HepG2 (cell line): ENCODE measurements around the gene LGR6. TPM values are rescaled to one million over a fixed set of nuclear protein-coding genes. Genes with fewer than 3 reads are reported as not detected.
A peak's percentile ranks its signal among the peaks of the same experiment; 100 is the strongest.

Experiments used
- ATF6 ChIP-seq: sonication (generic); formaldehyde crosslinking; conservative IDR thresholded peaks from 2 replicates; pipeline ENCODE4 v1.4.0; 2020; ENCODE audit warnings: missing genetic modification reagents
- CREBL2 ChIP-seq: sonication (generic); formaldehyde crosslinking; IDR thresholded peaks from 2 replicates; pipeline ENCODE4 v1.8.1; 2023; ENCODE audit warnings: missing genetic modification reagents, mild to moderate bottlenecking, borderline replicate concordance
- DBP ChIP-seq: sonication (generic); formaldehyde crosslinking; IDR thresholded peaks from 2 replicates; pipeline ENCODE4 v1.4.0; 2020; ENCODE audit warnings: missing genetic modification reagents; ENCODE audit errors: not compliant biosample characterization
- FOSL2 ChIP-seq: sonication (generic); formaldehyde crosslinking; IDR thresholded peaks from 2 replicates; pipeline ENCODE4 v1.4.0; 2020; ENCODE audit warnings: missing genetic modification reagents
- FOXP4 ChIP-seq: sonication (generic); formaldehyde crosslinking; IDR thresholded peaks from 2 replicates; pipeline ENCODE4 v1.4.0; 2020; ENCODE audit warnings: missing genetic modification reagents
- HHEX ChIP-seq: IDR thresholded peaks from 2 replicates; pipeline ENCODE4 v1.6.1; 2016; ENCODE audit warnings: control low read depth
- KAT7 ChIP-seq: IDR thresholded peaks from 2 replicates; pipeline ENCODE4 v1.6.1; 2018; ENCODE audit warnings: borderline replicate concordance, missing compliant biosample characterization
- MAFF ChIP-seq: IDR thresholded peaks from 2 replicates; pipeline ENCODE4 v1.6.1; 2011; ENCODE audit warnings: low read depth, low read length, improper control_type of control experiment
- MXI1 ChIP-seq: IDR thresholded peaks from 3 replicates; pipeline ENCODE4 v1.6.1; 2012; ENCODE audit warnings: low read depth, low read length, inconsistent platforms, borderline replicate concordance
- NFATC3 ChIP-seq: sonication (generic); formaldehyde crosslinking; IDR thresholded peaks from 2 replicates; pipeline ENCODE4 v1.5.1; 2020; ENCODE audit warnings: mild to moderate bottlenecking, missing genetic modification reagents
- NFRKB ChIP-seq: fragments of 450-650 bp; IDR thresholded peaks from 2 replicates; pipeline ENCODE4 v1.6.1; 2017
- NPAS2 ChIP-seq: sonication (generic); formaldehyde crosslinking; IDR thresholded peaks from 2 replicates; pipeline ENCODE4 v1.8.0; 2022; ENCODE audit warnings: mild to moderate bottlenecking, missing genetic modification reagents, borderline replicate concordance
- PHF8 ChIP-seq: sonication (generic); formaldehyde crosslinking; IDR thresholded peaks from 2 replicates; pipeline ENCODE4 v1.5.0; 2020; ENCODE audit warnings: missing genetic modification reagents
- PPARG ChIP-seq: conservative IDR thresholded peaks from 2 replicates; pipeline ENCODE4 v1.6.1; 2016; ENCODE audit warnings: missing biosample characterization, missing genetic modification reagents
- RNF2 ChIP-seq: fragments of 450-650 bp; conservative IDR thresholded peaks from 2 replicates; pipeline ENCODE4 v1.6.1; 2016; ENCODE audit warnings: low read depth
- STAG1 ChIP-seq: sonication (generic); formaldehyde crosslinking; IDR thresholded peaks from 2 replicates; pipeline ENCODE4 v1.4.0; 2020; ENCODE audit warnings: missing genetic modification reagents
- U2AF2 ChIP-seq: fragments of 200-400 bp; formaldehyde crosslinking; IDR thresholded peaks from 2 replicates; pipeline ENCODE4 v1.6.1; 2017; ENCODE audit warnings: low read depth, mild to moderate bottlenecking, low read length
- ZBTB3 ChIP-seq: sonication (generic); formaldehyde crosslinking; IDR thresholded peaks from 2 replicates; pipeline ENCODE4 v1.4.0; 2020; ENCODE audit warnings: low read depth, mild to moderate bottlenecking, moderate library complexity, missing genetic modification reagents, borderline replicate concordance
- ZFP41 ChIP-seq: sonication (generic); formaldehyde crosslinking; IDR thresholded peaks from 2 replicates; pipeline ENCODE4 v1.4.0; 2020; ENCODE audit warnings: mild to moderate bottlenecking, missing genetic modification reagents, borderline replicate concordance
- ZNF281 ChIP-seq: sonication (generic); formaldehyde crosslinking; IDR thresholded peaks from 2 replicates; pipeline ENCODE4 v1.4.0; 2020; ENCODE audit warnings: missing genetic modification reagents, borderline replicate concordance
- ZNF382 ChIP-seq: sonication (generic); formaldehyde crosslinking; IDR thresholded peaks from 2 replicates; pipeline ENCODE4 v1.5.0; 2020; ENCODE audit warnings: missing genetic modification reagents, mild to moderate bottlenecking, borderline replicate concordance
- ZNF572 ChIP-seq: sonication (generic); formaldehyde crosslinking; IDR thresholded peaks from 2 replicates; pipeline ENCODE4 v1.5.1; 2020; ENCODE audit warnings: mild to moderate bottlenecking, missing genetic modification reagents
- ZNF790 ChIP-seq: sonication (generic); formaldehyde crosslinking; IDR thresholded peaks from 2 replicates; pipeline ENCODE4 v1.8.0; 2022; ENCODE audit warnings: missing genetic modification reagents, mild to moderate bottlenecking, borderline replicate concordance
- polyA plus RNA-seq, 8 experiments: library from polyadenylated mRNA; depleted of rRNA in 3 of 8; stranded (reverse) in 7 of 8; unstranded in 1 of 8; fragments of >200 nt; fragmentation: Illumina TruSeq in 4 of 8; extraction: Trizol in 4 of 8; gene quantifications; 2 replicates each; pipeline versions ENCODE4 v1.2.1 to v1.2.3, GENCODE V29; 2011 to 2016; ENCODE audit warnings: low read depth in 4 of 8, missing spikeins in 1 of 8, mixed read lengths in 1 of 8; ENCODE audit not compliant: insufficient read depth in 1 of 8
- total RNA-seq, 5 experiments: library from RNA; depleted of rRNA; stranded (reverse); fragments of >200 nt; fragmentation: Illumina TruSeq; extraction: Trizol; gene quantifications; 2 replicates each; pipeline ENCODE4 v1.2.3, GENCODE V29; 2016; ENCODE audit warnings: low read depth in 1 of 5

LGR6 gene
- total and polyA plus RNA-seq, 2 of the 13 experiments (the other 11 are each of a cell fraction or from before 2014, with no cell fraction given) = 0.07 TPM; not detected in 1

GRCh38 chr1:202189001-202189790, 4.4 kb upstream of the LGR6 start (continued):
- TF ChIP-seq RNF2 (no peak), PHF8 (peak; percentile 35; the same call in 1 of the 2 replicates), ZNF790 (CRISPR knock-in tag) (no peak), NFRKB (no peak), NPAS2 (CRISPR knock-in tag) (no peak), CREBL2 (CRISPR knock-in tag) (no peak), ZNF572 (CRISPR knock-in tag) (0 out of 2 replicates have a peak, but pooled peaks have one; percentile 27), NFATC3 (CRISPR knock-in tag) (0 out of 2 replicates have a peak, but pooled peaks have one; percentile 30), DBP (CRISPR knock-in tag) (no peak), FOXP4 (CRISPR knock-in tag) (peak; percentile 33; the same call in 1 of the 2 replicates), MAFF (no peak), ZFP41 (CRISPR knock-in tag) (no peak), FOSL2 (CRISPR knock-in tag) (no peak), U2AF2 (no peak), KAT7 (CRISPR knock-in tag) (no peak), HHEX (CRISPR knock-in tag) (no peak), ATF6 (CRISPR knock-in tag) (no peak), ZNF281 (CRISPR knock-in tag) (no peak), ZNF382 (CRISPR knock-in tag) (no peak), MXI1 (no peak), PPARG (CRISPR knock-in tag) (no peak; the same call in 1 of the 2 replicates), STAG1 (CRISPR knock-in tag) (peak; percentile 41), ZBTB3 (CRISPR knock-in tag) (no peak)
